Ovary (tissue), 3 donors: Measurements from ENCODE around the gene CLEC5A.

Experiments used
- CTCF ChIP-seq, 3 donors: fragments of 450-650 bp in 2 of 3; fragments of 200-600 bp in 1 of 3; IDR thresholded peaks; one replicate each; pipeline versions ENCODE4 v1.5.1 to v1.8.0; 2016 to 2022; ENCODE audit warnings: antibody characterized with exemption in 3 of 3, mild to moderate bottlenecking in 1 of 3
- POLR2A ChIP-seq: fragments of 450-650 bp; IDR thresholded peaks from one replicate; pipeline ENCODE4 v1.6.1; 2017; ENCODE audit warnings: antibody characterized with exemption, mild to moderate bottlenecking, moderate library complexity
- donor health status: DM: no; HTN: no; CAD: no.

GRCh38 chr7:141993354-141993753 lies 46.6 kb upstream of the CLEC5A start:
- TF ChIP-seq POLR2A, result no peak
- TF ChIP-seq CTCF (IDR thresholded peaks at IDR 0.05), result no peak
